GM15510 (cell line): ENCODE data around the gene GAA.

Source experiments
- POLR2A ChIP-seq: IDR thresholded peaks from 3 replicates; pipeline ENCODE4 v1.6.1; 2011; ENCODE audit warnings: borderline replicate concordance; ENCODE audit not compliant: insufficient read length; ENCODE audit errors: extremely low read depth

The GAA gene

GRCh38 chr17:80133626-80133970 is 32.2 kb downstream of the GAA start:
- no peak for TF ChIP-seq POLR2A

DNA sequence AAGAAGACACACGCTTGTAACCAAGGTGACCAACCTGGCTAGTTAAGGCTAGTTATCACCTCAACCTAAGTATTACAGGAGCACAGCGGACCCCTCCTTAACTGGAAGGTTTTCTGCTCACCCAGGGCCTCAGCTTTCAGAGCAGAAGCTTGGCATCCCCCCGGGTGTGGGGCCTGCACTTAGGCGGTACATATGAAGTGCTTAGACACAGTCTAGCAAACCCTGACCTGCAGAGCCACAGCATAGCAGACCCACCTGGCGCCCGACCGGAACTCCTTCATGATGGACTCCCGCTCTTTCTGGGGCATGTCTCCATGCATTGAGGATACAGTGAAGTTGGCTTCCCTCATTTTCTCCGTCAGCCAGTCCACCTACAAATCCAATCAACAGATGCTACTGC is 35.8 kb downstream of the GAA start:
- no peak for TF ChIP-seq POLR2A

- TF ChIP-seq POLR2A = no peak
These were observed 37.6 kb downstream of the GAA start for GRCh38 chr17:80138856-80139426.

GRCh38 chr17:80141463-80142165 is 40.2 kb downstream of the GAA start:
- TF ChIP-seq POLR2A = no peak

DNA sequence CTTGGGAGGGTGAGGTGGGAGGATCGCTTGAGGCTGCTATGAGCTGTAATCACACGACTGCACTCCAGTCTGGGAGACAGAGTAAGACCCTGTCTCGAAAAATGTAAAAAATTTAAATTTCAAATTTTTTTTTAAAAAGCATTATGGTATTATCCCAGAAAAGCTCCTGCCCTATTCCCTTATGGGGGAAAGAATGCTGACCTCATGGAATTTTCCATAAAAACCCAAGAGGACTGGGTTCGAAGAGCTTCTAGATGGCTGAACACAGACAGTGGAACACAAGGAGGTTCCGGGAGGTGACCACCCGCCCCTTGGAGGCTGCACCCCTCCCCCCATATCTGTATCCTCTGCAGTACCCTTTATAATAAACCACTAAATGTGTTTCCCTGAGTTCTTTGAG is 41.5 kb downstream of the GAA start:
- TF ChIP-seq POLR2A = no peak

DNA sequence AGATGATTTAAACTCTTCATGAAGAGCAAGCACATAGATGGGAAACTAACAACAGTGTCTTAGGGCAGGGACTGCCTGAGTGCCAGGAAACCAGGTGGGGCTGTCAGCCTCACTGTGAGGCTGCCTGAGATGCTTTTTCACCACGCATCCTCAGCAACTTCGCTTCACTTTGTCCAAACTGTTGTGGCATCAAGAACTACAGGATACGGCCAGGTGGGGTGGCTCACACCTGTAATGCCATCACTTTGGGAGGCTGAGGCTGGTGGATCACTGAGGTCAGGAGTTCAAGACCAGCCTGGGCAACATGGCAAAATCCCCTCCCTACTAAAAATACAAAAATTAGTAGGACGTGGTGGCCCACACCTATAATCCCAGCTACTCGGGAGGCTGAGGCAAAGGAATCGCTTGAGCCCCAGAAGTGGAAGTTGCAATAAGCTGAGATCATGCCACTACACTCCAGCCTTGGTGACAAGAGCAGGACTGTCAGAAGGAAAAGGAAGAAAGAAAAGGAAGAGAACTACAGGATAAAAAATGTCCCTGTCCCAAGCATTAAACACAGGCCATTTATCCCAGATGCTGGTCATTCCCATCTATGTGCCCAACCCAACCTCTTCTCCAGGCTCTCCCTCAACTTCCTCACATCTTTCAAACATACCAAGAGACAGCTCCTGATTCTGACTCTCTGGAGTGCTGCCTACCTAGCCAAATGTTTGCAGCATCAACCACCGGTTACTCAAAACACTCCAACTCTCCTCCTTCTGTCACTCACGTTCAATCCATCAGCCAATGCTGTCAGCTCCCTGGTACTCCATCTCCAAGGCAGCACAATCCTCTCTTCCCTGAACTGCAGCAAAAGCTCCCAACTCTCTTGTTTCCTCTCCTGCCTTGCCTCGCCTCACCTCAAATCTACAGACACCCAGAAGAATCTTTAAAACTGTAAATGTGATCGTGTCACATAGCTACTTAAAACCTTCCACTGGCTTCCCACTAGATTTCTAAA is 44.0 kb downstream of the GAA start:
- no peak for TF ChIP-seq POLR2A

GRCh38 chr17:80146121-80147034 is 45.0 kb downstream of the GAA start:
- no peak for TF ChIP-seq POLR2A

GRCh38 chr17:80147035-80147822 is 45.8 kb downstream of the GAA start, which contains the start of gene EIF4A3:
TSS of gene EIF4A3 (minus strand) at chr17:80147128. CDS start at chr17:80146961, 167 bp downstream.
- peak; percentile 96 for TF ChIP-seq POLR2A

DNA sequence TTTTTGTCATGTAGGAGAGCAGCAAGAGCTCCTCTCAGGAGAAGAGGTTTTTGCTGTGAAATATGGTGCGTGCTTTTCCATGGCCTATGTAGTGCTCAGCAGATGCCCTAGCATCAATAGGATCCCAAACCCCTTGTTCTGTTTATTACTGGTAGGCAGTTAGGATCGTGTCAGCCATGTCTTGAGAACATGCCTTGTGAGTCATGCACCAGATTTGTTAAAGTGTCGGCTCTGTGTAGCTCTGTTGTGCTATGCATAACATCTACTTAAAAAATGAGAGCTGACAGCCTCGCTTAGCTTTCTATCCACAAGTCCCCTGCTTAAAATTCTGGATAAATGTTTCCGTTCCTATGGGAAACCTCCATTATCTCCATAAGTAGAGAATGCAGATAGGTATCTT is 50.0 kb downstream of the GAA start:
- no peak for TF ChIP-seq POLR2A

DNA sequence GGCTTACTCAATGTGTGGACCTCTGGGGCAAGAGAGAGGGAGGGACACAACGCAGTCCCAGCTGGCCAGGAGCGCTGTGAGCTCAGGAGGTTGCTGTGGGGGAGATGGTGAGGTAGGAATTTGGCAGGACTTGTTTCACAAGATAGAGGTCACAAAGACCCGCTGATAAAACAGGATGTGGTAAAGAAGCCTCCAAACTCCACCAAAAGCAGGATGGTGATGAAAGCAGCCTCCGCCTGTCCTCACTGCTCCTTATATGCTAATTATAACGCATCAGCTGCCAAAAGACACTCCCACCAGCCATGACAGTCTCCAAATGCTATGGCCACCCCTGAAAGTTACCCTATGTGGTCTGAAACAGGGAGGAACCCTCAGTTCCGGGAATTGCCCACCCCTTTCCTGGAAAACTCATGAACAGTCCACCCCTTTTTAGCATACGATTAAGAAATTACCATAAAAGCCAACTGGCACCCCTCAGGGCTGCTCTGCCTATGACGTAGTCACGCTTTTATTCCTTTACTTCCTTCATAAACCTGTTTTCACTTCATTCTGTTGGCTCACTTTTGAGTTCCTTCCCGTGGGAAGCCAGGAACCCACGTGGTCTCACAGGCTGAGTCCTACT is 50.8 kb downstream of the GAA start:
- TF ChIP-seq POLR2A = no peak

DNA sequence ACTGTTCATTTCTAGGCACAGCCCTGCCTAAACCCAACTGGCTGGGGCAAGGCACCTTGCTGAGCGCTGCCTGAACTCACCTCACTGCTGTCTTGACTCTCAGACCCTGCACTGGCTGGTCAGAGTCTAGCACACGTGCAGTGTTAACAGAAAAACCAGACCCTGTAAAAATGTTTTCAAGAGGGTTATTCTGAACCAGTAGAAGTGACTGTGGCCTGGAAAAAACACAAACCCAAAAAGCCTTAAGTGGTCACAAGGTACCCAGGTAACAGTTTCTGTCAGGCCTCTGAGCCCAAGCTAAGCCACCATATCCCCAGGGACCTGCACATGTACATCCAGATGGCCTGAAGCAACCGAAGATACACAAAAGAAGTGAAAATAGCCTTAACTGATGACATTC is 51.6 kb downstream of the GAA start:
- no peak for TF ChIP-seq POLR2A

DNA sequence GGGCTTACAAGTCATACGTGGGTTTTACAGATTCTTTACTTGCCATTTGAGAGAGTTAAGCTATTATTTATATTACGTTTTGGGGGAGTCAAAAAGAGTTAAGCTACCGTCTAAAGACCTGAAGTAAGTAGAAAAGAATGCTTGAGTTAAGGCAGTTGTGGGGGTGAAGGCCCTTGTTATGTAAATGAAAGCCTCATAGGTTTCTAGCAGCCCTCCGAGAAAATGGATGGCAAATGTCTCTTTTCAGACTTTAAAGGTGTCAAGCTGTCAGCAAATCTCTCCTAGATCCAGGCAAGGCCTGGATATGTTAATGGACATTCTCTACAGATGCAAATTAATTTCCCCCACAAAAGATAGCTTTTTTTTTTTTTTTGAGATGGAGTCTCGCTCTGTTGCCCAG is 52.8 kb downstream of the GAA start:
- no peak for TF ChIP-seq POLR2A

DNA sequence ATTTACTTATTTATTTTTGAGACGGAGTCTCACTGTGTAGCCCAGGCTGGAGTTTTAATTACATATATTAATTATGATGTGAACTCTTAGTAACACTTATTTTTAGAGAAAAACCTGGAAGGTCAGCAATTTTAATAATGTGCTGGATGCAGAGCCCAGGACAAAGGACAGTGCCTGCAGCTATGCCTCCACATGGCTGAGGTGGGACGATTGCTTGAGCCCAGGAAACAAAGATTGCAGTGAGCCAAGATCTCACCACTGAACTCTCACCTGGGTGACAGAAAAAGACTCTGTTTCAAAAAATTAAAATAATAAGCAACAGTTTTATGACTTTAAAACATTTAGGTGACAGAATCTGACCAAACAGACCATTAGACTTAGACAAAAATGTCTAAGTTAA is 57.5 kb downstream of the GAA start:
- no peak for TF ChIP-seq POLR2A

DNA sequence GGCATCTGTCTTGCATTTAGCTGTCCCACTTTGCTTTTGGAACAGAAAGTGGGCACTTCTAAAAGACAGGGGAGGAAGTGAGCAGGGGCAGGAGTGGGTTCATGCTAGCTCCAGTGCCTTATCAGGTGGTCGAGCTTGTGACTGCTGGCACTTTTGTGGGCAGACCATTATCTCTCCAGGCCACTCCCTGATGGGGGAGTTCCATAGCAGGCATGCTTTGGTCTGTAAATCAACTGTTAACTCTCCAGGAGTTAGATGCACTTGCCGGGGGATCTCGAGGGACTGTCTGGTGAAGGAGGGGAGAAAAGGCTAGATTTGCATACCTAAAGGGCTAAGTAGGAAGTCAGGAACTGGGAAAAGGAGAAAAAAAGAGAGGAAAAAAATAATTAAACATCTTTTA is 59.2 kb downstream of the GAA start:
- no peak for TF ChIP-seq POLR2A

GRCh38 chr17:80163336-80163735 is 62.0 kb downstream of the GAA start:
- no peak for TF ChIP-seq POLR2A
